ENCODE results near the gene ATP10A.

DNA sequence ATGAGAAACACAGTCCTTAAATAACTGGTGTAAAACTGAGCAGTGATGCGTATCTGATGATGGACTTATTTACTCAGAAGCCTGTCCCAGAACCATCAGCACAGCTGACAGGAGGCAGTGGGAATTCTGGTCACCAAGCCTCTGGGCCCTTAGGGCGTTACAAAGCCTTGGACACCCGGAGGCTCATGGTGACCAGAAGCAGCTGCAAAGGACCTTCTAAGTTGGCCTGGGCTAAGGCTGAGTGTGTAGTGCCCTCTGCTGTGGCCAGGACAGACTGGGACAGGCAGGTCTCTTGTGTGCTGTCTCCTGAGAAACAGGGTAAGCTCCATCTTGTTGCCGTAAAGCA is 168.9 kb downstream of the ATP10A start:
- TF ChIP-seq POLR2A (IDR thresholded peaks at IDR 0.05; ENCODE audit: low read length) = no peak
- no peak for TF ChIP-seq GATA1 (IDR thresholded peaks at IDR 0.05; ENCODE audit: low read depth, low read length)

Data from erythroblast (primary cell).